Limb (tissue), 2 donors: ENCODE results near the gene PHC2.

Experiments used
- DNase-seq, 2 donors: peaks; one replicate each; pipeline ENCODE4 v3.0.0-alpha.2; 2016; ENCODE audit errors: extremely low spot score in 2 of 2

PHC2 gene

GRCh38 chr1:33390542-33390941 lies 40.4 kb downstream of the PHC2 start:
- DNase-seq, result no peak

- peak in 1 of 2 donors; percentile 74 for DNase-seq
These were observed 41.8 kb downstream of the PHC2 start for GRCh38 chr1:33388805-33389771.

DNA sequence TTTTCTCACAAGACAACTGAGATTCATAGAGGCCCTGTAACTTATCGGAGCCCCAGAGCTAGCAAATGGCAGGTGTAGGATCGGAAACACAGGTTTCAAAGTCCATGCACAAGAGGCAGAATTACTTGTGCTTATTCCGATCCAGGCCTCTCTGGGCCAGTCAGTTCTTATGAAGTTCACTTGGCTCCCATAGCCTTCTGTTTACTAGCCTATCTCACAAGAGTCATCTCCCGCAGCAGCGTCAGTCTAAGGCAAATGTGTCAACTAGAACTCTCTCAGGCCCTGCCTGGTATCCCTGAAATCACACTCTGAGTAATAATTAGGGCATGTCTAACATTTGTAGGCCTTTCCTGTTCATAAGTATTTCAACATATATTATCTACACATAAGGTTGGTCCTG lies 43.3 kb downstream of the PHC2 start:
- no peak for DNase-seq

GRCh38 chr1:33385251-33385650 lies 45.6 kb downstream of the PHC2 start:
- DNase-seq, result no peak

- no peak for DNase-seq
These were observed 46.7 kb downstream of the PHC2 start for GRCh38 chr1:33384040-33384812.

DNA sequence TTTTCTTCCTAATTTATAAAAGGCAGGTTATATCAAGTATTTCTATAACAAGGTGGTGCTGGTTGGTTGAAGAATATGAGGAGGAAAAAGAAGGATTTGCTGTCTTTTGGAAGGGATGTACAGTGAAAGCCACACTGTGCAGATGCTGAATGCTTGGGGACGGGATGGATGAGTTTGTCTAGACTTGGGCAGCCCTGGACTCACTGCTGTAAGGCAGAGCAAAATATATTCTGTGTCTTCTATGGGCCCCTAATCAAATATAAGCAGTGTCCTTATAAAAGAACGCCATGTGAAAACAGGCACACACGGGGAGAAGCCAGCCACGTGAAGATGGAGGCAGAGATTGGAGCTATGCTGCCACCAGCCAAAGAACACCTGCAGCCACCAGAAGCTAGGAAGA lies 47.4 kb downstream of the PHC2 start:
- DNase-seq, result no peak

DNA sequence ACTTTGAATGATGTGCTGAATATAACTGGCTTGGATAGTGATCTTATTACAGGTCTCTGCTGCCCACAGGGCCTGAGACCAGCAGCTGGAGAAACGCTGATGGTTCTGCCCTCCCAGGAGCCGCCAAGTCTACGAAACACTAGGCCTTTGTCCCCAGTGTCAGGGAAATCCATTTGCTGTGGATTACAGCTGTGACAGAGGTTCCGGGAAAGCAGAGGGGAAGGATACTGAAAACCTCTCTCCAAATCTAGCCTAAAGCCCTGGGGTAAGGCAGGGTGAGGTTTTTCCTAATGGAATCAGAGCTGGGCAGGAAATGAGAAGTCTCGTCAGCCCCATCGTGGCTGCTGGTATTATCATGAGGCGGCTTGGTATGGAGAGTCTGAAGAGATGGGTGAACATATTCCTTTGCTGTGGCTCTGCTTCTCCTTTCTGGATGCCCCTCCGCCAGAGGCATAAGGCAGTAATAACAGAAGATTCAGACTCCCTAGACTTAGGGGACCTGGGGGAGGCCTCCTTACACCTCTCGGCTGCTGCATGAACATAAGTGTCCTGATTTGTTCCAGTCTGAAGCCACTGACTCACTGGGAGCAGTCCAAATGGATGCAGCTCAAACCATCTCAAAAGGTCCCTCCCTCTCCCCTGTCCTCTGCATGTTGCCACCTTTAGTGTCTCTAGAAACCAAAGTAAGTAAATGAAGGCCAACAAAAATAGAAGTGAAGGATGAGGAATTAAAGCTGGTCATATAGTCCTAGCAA lies 48.1 kb downstream of the PHC2 start:
- peak; percentile 69 to 75 for DNase-seq

GRCh38 chr1:33381977-33382376 lies 48.9 kb downstream of the PHC2 start:
- DNase-seq, result no peak

DNA sequence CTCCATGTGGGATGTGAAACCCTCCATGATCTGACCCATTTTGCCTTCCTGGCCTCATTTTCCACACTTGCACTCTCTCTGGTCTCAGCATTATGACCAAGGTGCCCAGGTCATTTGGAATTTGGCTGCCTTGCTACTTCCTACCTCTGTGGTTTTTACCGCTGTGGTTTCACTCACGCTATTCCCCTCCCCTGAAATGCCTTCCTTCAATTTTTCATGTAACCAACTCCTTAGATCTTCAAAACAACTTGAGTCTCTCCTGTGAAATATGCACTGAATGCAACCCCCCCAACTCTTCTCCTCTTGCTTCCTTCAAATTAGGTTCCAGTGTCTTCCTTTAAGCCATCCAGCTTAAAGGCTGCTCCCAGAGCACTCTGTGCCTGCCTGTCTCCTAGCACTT lies 50.1 kb downstream of the PHC2 start:
- no peak for DNase-seq

GRCh38 chr1:33379631-33380354 lies 51.1 kb downstream of the PHC2 start:
- DNase-seq, result no peak

- DNase-seq, result no peak
These were observed 51.9 kb downstream of the PHC2 start for GRCh38 chr1:33378976-33379375.

GRCh38 chr1:33378524-33378923 lies 52.4 kb downstream of the PHC2 start:
- DNase-seq, result no peak

GRCh38 chr1:33377756-33378155 lies 53.1 kb downstream of the PHC2 start:
- DNase-seq, result no peak

DNA sequence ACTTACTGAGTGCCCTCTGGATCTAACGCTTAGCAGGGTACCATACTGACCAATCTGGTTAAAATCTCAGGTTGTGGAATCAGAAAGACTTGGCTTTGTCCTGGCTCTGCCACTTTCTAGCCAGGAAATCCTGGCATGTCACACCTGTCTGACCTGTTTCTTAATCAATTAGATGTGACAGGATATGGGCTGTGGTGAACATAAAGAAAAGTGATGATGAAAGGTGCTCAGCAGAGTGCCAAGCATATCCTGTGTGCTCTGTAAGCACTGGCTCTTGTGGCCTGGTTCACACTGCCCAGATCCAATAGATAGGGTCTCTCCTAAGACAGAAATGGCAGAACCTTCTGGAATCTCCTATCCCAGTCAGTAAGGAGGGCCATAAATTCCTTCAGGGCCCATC lies 53.9 kb downstream of the PHC2 start:
- DNase-seq, result no peak

- no peak for DNase-seq
These were observed 55.6 kb downstream of the PHC2 start for GRCh38 chr1:33375316-33375715.

- DNase-seq, result no peak
These were observed 56.4 kb downstream of the PHC2 start for GRCh38 chr1:33374336-33375105.

- DNase-seq, result no peak
These were observed 57.3 kb downstream of the PHC2 start for GRCh38 chr1:33373606-33374005.

- DNase-seq, result no peak
These were observed 58.2 kb downstream of the PHC2 start for GRCh38 chr1:33372677-33373076.

DNA sequence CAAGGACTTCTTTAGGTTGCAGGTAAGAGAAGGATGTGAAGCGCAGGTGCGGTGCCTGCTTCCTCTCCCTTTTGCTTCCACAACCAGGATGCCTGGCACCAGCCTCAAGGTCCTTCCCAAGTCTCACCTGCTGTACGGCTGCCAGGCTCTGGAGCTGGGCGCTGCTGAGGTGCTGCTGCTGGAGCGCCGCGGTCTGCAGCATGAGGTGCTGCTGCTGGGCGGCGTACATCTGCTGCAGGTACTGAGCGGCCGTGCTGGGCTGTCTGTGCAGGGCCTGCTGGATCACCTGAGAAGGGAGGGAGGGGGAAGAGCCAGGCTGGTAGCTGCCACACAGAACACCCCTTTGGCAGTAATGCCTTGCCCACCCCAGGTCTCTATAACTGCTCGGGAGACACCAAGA lies 58.7 kb downstream of the PHC2 start:
- no peak for DNase-seq

DNA sequence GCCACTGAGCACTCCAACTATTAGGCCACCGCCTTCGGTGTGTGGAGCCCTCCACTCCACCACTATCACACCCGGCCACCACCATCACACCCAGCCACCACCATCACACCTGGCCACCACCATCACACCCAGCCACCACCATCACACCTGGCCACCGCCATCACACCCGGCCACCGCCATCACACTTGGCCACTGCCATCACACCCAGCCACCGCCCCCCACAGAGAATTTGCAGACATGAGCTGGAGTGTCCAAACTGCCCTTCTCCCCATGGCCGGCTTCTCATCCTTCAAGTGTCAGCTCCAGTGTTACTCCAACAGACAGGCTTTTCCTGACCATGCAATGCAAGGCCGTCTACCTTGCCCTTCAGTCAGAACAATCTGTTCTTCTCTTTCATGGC lies 59.6 kb downstream of the PHC2 start:
- DNase-seq, result no peak
